Measurements from ENCODE around the gene RNU1-2. TPM values are rescaled to one million over a fixed set of nuclear protein-coding genes. Genes with fewer than 3 reads are reported as not detected.
"Not testable (repeated sequence)": the region's sequence is repeated elsewhere in the genome, so short reads cannot be mapped to it uniquely, and the experiment has no call there.

RNU1-2 gene
- total RNA-seq, 1 donor from 2014 or later: 34,682 TPM

DNA sequence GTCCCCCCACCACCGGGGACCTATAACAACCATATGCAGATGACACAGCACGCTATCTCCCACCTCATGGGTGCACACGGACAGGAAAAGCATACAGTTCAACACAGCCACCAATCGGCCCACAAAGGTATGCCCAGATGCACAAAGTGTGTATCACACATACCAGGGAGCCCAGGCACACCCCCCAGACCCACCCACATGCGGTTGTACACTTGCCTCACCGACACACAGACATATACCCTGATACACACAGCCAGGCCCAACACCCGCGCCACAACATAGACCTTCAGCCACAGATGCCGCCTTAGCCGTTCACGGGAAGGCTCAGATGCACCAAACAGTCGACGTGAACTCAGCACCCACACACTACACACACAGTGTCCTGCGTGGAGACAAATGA, 31.5 kb downstream of the RNU1-2 start:
- DNase-seq: no peak

DNA sequence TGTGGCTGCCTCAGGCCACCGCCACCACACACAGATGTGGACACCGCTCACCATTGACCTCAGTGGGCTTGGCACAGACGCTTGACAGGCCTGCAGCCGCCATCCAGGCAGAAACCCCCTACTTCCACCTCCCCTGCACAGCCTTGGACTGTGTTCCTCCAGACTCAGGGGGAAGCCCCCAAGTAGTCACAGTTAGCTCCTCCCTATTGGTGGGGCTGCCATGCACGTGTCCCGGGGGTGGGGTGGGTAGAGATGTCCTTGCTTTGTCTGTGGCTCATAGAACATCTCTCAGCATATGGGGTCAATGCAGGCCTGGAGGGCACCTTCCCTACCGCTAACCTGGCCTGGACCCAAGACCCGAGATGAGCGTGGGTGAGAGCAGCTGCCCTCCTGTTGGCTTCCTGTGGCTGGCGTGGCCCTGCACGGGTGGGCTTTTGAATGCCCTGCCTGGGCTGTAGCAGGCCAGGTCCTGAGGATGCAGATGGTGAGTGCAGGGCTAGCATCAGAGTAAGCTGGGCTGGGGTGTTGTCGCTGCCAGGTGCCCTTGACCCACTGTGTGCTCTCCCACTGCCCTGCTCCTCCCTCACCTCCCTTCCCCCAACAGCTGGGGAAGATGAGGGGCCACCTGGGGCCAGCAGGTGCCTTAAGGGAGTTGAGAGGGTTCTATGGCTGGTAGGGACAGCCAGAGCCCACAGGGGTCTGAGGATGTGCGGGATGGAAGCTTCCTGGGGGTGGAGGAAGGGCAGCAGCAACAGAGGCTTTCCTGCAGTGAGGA, 32.1 kb downstream of the RNU1-2 start:
- DNase-seq: no peak

DNA sequence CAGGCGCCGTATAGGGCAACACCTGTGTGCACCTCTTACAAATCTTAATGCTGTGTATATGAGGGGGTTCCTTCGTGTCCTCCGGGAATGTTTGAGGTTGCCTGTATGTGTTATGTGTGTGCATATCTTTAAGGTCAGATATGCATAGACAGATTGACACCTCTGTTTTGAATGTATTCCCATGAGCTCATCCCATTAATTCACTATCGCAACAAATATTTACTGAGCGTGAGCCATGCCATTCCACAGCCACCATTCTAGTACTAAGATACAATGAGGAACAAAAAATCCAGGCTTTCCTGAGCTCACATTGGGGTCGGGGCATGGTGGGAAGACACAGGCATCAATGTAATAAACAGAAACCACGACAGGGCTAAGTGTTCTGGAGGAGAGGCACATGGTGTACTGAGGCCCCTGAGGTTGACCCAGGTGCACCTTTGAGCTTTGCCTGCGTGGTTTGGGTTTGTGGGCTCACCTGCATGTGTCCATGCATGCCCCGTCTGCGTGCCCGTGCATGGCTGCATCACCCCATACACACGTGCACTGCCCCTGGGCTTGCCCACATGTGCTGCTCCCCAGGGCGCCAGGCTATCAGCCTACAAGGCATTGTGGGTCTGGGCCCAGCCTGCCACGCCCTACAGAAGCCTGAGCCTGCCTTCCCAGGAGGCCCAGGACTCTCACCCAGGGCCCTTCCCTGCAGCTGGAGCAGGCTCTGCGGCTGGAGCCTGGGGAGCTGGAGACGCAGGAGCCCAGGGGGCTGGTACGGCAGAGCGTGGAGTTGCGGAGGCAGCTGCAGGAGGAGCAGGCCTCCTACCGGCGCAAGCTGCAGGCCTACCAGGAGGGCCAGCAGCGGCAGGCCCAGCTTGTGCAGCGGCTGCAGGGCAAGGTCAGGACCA, 33.6 kb downstream of the RNU1-2 start:
- not testable (repeated sequence) for DNase-seq

DNA sequence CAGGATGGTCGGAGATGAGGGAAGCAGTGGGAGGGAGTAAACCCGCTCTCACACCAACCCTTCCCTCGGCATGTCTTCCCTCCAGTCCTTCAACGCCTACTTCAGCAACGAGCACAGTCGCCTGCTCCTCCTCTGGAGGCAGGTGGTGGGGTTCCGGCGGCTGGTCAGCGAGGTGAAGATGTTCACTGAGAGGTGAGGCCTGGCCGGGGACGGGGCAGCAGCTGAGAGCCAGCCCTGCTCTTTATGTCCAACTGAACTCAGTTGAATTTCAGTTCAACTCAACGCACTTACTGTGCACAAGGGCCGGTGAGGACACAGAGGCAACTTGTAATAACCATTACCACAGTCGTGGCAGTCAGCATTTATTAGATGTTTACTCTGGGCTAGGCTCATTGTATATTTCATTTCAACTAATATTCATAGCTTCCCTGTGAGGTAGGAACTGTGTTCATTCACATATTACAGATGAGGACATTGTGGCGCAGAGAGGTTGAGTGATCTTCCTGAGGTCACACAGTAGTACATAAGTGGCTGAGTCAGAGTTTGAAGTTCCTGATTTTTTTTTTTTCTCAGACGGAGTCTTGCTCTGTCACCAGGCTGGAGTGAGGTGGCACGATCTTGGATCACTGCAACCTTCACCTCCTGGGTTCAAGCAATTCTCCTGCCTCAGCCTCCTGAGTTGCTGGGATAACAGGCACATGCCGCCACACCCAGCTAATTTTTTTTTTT, 35.6 kb downstream of the RNU1-2 start:
- not testable (repeated sequence) for DNase-seq

DNA sequence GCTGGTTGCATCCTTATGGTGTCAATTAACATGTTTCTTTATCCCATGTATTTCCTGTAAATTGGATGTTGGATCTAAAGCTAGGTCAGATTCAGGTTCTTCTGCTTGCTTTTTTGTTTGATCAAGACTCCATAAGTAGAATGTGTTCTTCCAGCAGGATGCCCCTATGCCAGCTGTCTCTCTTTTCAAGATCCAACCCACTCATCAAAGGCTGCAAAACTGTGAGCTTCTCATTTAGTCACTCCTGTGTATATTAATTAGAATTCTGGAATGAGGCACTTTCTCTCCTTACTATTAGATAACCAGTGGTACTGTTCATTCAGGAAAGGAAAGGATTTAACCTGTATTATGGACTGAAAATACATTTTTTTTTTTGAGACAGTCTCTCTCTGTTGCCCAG, 38.2 kb downstream of the RNU1-2 start:
- not testable (repeated sequence) for DNase-seq

DNA sequence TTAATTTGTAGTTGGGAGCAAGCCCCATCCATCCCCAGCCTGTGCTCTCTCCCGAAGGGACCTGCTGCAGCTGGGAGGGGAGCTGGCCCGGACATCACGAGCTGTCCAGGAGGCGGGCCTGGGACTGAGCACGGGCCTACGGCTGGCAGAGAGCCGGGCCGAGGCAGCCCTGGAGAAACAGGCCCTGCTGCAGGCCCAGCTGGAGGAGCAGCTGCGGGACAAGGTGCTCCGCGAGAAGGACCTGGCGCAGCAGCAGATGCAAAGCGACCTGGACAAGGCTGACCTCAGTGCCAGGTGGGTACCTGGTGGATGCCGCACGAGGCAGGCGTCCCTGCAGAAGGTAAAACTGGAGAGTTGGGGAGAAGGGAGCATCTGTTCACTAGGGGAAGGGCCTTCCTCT, 40.8 kb downstream of the RNU1-2 start:
- not testable (repeated sequence) for DNase-seq

DNA sequence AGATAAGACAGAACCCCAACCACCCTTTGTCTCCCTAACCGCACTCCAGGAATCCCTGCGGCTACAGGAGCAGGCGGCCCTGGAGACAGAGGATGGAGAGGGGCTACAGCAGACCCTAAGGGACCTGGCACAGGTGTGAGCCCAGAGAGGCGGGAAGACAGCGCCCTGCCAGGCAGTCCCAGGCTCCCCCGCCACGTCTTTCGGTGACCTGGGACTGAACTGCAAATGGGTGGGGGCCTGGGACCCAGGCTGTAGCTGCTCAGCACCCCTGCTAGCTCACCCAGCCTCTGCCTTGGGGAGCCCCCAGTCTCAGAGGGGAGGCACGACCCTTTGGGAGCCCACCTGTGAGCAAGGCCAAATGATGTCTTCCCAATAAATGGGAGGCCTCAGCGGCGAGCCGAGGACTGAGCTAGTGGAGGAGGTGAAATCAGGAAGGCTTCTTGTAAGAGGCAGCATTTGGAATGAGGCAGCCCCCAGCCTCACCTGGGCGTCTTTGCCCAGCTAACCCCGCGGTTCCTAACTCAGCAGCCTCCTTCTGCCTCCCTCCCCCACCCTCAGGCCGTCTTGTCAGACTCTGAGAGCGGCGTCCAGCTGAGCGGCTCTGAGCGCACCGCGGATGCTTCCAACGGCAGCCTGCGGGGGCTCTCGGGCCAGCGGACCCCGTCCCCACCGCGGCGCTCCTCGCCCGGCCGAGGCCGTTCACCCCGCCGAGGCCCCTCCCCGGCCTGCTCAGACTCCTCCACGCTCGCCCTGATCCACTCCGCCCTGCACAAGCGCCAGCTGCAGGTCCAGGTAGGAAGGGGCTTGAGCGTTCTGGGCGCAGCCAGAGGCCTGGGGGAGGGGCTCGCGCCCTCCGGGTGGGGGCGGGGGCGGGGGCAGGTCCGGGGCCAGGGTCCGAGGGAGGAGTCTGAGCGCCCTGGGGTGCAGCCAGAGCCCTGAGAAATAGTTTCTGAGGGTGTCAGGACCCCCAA, 42.9 kb downstream of the RNU1-2 start:
- no peak for DNase-seq

DNA sequence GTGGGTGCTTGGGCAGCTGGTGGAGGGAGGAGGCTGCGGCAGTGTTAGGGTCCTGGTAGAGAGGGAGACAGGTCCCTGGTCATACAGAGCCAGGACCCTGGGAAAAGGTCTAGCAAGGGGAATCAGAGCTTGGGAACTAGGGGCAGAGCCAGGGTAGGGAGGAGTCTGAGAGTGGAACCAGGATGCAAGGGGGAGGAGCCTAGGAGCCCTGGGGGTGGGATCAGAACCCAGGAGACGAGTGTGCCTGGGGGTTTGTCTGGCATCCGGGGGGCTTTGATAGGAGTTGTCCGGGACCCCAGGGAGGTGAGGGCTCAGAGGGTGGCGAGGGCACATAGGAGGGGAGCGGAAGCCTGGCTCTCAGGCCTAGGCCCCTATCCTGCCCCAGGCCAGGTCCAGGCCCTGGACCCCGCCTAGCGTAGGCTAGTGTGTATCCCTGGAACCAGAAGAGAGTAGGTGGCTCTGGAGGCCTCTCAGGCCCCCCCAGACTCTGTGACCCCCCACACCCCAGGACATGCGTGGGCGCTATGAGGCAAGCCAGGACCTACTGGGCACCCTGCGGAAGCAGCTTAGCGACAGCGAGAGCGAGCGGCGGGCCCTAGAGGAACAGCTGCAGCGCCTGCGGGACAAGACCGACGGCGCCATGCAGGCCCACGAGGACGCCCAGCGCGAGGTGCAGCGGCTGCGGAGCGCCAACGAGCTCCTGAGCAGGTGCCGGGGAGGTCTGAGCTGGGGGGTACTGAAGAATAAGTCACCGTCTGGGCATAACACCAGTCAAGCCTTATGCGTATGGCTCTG, 43.8 kb downstream of the RNU1-2 start:
- not testable (repeated sequence) for DNase-seq

DNA sequence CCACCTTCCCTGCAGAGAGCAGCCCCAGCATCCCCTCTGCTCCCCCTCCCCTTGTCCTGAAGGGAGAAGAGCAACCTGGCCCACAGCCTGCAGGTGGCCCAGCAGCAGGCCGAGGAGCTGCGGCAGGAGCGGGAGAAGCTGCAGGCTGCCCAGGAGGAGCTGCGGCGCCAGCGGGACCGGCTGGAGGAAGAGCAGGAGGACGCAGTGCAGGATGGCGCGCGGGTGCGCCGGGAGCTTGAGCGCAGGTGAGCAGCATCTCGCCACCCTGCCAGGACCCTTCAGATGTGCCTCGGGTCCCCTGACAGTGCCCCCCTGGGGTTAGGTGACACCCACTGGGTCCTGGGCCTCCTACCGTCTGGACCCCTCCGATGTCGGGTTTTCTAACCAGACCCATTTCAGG, 48.3 kb downstream of the RNU1-2 start:
- DNase-seq: no peak

DNA sequence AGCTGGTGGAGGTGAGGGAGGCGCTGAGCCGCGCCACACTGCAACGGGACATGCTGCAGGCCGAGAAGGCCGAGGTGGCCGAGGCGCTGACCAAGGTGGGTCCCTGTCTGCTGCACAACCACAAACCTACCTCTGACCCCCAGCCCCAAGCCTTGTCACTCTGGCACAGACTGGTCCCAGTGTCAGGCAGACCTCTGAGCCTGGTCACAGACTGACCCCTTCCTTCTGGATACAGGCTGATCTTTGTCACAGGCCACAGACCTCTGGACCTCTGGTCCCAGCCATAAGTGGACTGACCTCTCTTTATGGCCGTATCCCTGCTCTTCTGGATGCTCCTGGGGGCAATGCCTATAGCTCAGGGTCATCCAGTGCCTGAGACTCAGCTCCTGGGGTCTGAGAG, 49.7 kb downstream of the RNU1-2 start:
- DNase-seq: not testable (repeated sequence)

Small RNAs within 50 kb of the gene (small RNA-seq; reads per million reads assigned to genes)
- gene MIR3675 (ENCODE audit: low replicate concordance) (not detected), gene RNU1-2 (ENCODE audit: low replicate concordance) (not detected), gene RNU1-5P (ENCODE audit: low replicate concordance) (not detected)

Other genes with a start within 250 kb of the RNU1-2 start
- 34,682 TPM for gene RNU1-3, start 229.0 kb upstream of the RNU1-2 start, total RNA-seq
- 34,682 TPM for gene RNU1-4, start 155.5 kb upstream of the RNU1-2 start, total RNA-seq
- gene CROCC, start 26.0 kb downstream of the RNU1-2 start, total RNA-seq: 21.8 TPM
- 38.3 TPM for gene MFAP2, start 84.6 kb downstream of the RNU1-2 start, total RNA-seq
- 11.6 TPM for gene ATP13A2, start 115.9 kb downstream of the RNU1-2 start, total RNA-seq
- 62.9 TPM for gene SDHB, start 158.1 kb downstream of the RNU1-2 start, total RNA-seq
- 11.8 TPM for gene PADI2, start 223.5 kb downstream of the RNU1-2 start, total RNA-seq

All from skin of body (tissue), 3 donors.